ENCODE measurements around the gene EFCAB8. TPM values are rescaled to one million over a fixed set of nuclear protein-coding genes. Genes with fewer than 3 reads are reported as not detected.

The EFCAB8 gene
- total RNA-seq, 1 experiment from 2014 or later = not detected

DNA sequence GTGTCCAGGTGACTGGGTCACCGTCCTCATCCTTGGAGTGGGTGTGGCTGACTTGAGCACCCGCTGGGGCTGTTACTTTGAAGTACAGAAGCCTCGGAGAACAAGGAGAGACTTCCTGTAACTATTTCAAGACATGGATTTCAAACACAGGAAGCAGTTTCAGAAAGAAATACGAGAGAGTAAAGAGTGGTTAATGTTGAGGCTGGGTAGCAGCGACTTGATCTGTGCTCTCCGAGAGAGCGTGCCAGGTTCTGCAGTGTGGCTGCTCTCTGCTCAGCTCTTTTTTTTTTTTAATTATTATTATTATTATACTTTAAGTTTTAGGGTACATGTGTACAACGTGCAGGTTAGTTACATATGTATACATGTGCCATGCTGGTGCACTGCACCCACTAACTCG lies 17.5 kb upstream of the EFCAB8 start:
- ChIA-PET CTCF (interaction anchor here (0.7 to 1.5 kb wide), 3 partner anchors 12 to 61 kb away, joined by 3 to 6 read pairs (median 3); no protein-coding TSS in a partner anchor), POLR2A (interaction anchor here (0.6 kb wide), 1 partner anchor 21 kb away, joined by 3 read pairs; no protein-coding TSS in a partner anchor)
- Mint-ChIP-seq H3K36me3 (ENCODE audit: insufficient read depth, unreplicated experiment) (peaks cover 87% of the 10 kb centered on the region), H3K4me1 (ENCODE audit: insufficient read depth, unreplicated experiment) (no peaks in the 10 kb centered on the region), H3K4me3 (ENCODE audit: unreplicated experiment) (no peak overlapping the region), H3K27me3 (ENCODE audit: insufficient read depth, unreplicated experiment) (no peaks in the 10 kb centered on the region), H3K27ac (ENCODE audit: low read depth, unreplicated experiment) (no peak overlapping the region), H3K9me3 (ENCODE audit: unreplicated experiment) (no peaks in the 10 kb centered on the region)
- BruUV-seq (replicated peaks) = no TSS peak
- no peak for DNase-seq (ENCODE audit: unreplicated experiment)
- intact Hi-C loops (cut with micrococcal nuclease) = no loop called here
- TF ChIP-seq, protein P1, sequence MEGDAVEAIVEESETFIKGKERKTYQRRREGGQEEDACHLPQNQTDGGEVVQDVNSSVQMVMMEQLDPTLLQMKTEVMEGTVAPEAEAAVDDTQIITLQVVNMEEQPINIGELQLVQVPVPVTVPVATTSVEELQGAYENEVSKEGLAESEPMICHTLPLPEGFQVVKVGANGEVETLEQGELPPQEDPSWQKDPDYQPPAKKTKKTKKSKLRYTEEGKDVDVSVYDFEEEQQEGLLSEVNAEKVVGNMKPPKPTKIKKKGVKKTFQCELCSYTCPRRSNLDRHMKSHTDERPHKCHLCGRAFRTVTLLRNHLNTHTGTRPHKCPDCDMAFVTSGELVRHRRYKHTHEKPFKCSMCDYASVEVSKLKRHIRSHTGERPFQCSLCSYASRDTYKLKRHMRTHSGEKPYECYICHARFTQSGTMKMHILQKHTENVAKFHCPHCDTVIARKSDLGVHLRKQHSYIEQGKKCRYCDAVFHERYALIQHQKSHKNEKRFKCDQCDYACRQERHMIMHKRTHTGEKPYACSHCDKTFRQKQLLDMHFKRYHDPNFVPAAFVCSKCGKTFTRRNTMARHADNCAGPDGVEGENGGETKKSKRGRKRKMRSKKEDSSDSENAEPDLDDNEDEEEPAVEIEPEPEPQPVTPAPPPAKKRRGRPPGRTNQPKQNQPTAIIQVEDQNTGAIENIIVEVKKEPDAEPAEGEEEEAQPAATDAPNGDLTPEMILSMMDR (IDR thresholded peaks at IDR 0.05; ENCODE audit: unreplicated experiment) = no peak

DNA sequence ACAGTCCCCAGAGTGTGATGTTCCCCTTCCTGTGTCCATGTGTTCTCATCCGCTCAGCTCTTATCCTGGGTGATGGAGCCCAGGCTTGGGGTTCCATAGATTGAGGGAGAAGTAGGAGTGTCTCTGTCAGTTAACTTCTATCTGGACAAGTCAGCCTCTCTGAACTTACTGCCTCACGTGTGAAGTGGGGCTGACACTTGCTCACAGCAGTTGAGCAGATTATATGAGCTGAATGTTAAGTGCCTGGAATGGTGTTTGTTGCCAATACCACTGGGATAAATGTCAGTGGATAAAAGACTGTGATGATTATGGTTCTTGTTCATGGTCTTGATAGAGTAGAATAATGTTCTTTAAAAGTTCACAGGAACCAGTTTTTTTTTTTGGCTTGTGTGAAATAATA lies 17.1 kb upstream of the EFCAB8 start:
- intact Hi-C loops (cut with micrococcal nuclease) = no loop called here
- no peak overlapping the region for H3K27ac Mint-ChIP-seq (ENCODE audit: low read depth, unreplicated experiment)
- H3K9me3 Mint-ChIP-seq (ENCODE audit: unreplicated experiment) = no peaks in the 10 kb centered on the region
- no peak for DNase-seq (ENCODE audit: unreplicated experiment)
- H3K36me3 Mint-ChIP-seq (ENCODE audit: insufficient read depth, unreplicated experiment) = peaks cover 86% of the 10 kb centered on the region
- BruUV-seq (replicated peaks) = no TSS peak
- no peak overlapping the region for H3K4me3 Mint-ChIP-seq (ENCODE audit: unreplicated experiment)
- CTCF ChIA-PET = interaction anchor here (0.7 to 1.5 kb wide), 3 partner anchors 12 to 61 kb away, joined by 3 to 6 read pairs (median 3); no protein-coding TSS in a partner anchor
- H3K27me3 Mint-ChIP-seq (ENCODE audit: insufficient read depth, unreplicated experiment) = no peaks in the 10 kb centered on the region
- POLR2A ChIA-PET = interaction anchor here (0.7 kb wide), 1 partner anchor 9 kb away, joined by 4 read pairs; no protein-coding TSS in a partner anchor
- H3K4me1 Mint-ChIP-seq (ENCODE audit: insufficient read depth, unreplicated experiment) = no peaks in the 10 kb centered on the region
- TF ChIP-seq, protein P1 (IDR thresholded peaks at IDR 0.05; ENCODE audit: unreplicated experiment) = no peak

DNA sequence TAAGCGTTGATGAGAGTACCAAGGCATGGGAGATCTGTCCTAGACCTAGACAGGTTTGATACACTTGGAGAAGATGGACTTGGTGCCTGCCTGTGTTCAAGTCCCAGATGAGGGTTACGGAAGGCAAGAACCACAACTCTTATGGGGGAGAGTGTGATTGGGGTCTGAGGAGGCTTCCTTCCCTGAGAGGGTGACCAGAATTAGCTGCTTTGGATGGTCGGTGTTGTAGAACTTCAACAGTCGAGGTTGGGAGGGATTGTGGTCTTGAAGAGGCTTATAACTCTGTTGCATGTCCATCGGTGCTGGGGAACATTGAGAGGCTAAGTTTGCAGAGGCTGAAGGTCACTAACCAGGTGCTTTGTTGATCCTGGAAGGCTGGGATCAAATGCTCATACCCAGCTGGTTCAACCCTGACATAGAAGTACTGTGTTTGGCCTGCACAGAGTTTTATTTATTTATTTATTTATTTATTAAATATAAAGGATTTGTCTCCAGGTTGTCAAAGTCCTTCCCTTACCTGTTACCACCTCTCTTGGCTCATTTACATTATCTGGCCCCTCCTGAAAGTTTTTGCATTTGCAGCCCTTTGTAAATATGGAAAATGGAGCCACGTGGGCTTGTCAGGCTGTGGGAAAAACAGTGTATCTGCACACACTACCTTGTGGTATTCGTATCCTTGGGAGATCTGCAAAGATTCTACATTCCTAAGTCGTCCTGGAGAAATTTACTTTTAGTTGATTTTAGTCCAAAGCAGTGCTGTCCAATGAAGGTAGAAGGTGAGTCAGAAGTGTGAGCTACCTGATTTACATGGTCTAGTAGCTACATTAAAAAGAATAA lies 15.8 kb upstream of the EFCAB8 start:
- H3K27me3 Mint-ChIP-seq (ENCODE audit: insufficient read depth, unreplicated experiment) = no peaks in the 10 kb centered on the region
- no peaks in the 10 kb centered on the region for H3K4me1 Mint-ChIP-seq (ENCODE audit: insufficient read depth, unreplicated experiment)
- H3K27ac Mint-ChIP-seq (ENCODE audit: low read depth, unreplicated experiment) = no peak overlapping the region
- TF ChIP-seq, protein P1 (IDR thresholded peaks at IDR 0.05; ENCODE audit: unreplicated experiment) = no peak
- BruUV-seq (replicated peaks) = no TSS peak
- CTCF ChIA-PET = interaction anchor here (0.6 to 2.0 kb wide), 7 partner anchors 10 to 59 kb away, joined by 3 to 6 read pairs (median 5); no protein-coding TSS in a partner anchor
- no peaks in the 10 kb centered on the region for H3K9me3 Mint-ChIP-seq (ENCODE audit: unreplicated experiment)
- POLR2A ChIA-PET = interaction anchor here (0.6 to 1.5 kb wide), 4 partner anchors 13 to 1068 kb away, joined by 3 to 6 read pairs (median 4); partner anchors contain the start of gene MAPRE1
- intact Hi-C loops (cut with micrococcal nuclease) = no loop called here
- H3K4me3 Mint-ChIP-seq (ENCODE audit: unreplicated experiment) = no peak overlapping the region
- H3K36me3 Mint-ChIP-seq (ENCODE audit: insufficient read depth, unreplicated experiment) = peaks cover 86% of the 10 kb centered on the region
- DNase-seq (ENCODE audit: unreplicated experiment) = no peak

DNA sequence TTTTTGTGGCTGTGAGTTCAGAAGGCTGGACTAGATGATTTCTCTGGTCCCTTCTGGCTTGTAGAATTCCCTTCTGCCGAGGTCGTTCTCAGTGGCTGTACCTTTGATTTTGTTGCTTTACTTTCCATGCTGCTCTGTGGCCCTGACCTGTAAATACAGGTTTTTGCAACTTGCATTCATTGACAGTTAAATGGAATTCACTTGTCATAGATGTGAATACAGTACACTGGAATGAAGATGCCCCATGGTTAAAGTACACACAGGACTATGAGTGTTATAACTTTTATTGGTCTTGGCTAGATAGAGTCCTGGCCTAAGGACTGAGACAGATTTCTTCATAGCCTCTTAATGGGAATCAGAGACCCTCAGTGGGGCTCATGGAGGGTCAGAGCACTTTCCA lies 12.9 kb upstream of the EFCAB8 start:
- Mint-ChIP-seq H3K4me3 (ENCODE audit: unreplicated experiment) (no peak overlapping the region), H3K27ac (ENCODE audit: low read depth, unreplicated experiment) (peak overlapping the region; percentile 59), H3K9me3 (ENCODE audit: unreplicated experiment) (no peaks in the 10 kb centered on the region), H3K27me3 (ENCODE audit: insufficient read depth, unreplicated experiment) (no peaks in the 10 kb centered on the region), H3K4me1 (ENCODE audit: insufficient read depth, unreplicated experiment) (no peaks in the 10 kb centered on the region), H3K36me3 (ENCODE audit: insufficient read depth, unreplicated experiment) (peaks cover 93% of the 10 kb centered on the region)
- intact Hi-C loops (cut with micrococcal nuclease) = no loop called here
- ChIA-PET CTCF (interaction anchor here (1.0 to 2.2 kb wide), 3 partner anchors 8 to 56 kb away, joined by 5 to 9 read pairs (median 5); no protein-coding TSS in a partner anchor), POLR2A (no interaction called here)
- BruUV-seq (replicated peaks) = no TSS peak
- DNase-seq (ENCODE audit: unreplicated experiment) = no peak
- TF ChIP-seq, protein P1 (IDR thresholded peaks at IDR 0.05; ENCODE audit: unreplicated experiment) = no peak
